GM10248 (cell line): ENCODE data around the gene PCDH15.

ENCODE experiments used
- CTCF ChIA-PET: fragments of 300-600 bp; sonication (Branson Sonifier 250); formaldehyde crosslinking; extraction: SDS; loops from one replicate; lab custom pipeline; 2021; ENCODE audit warnings: antibody characterized with exemption; lab: Yijun Ruan, JAX
- POLR2A ChIA-PET: fragments of 350-650 bp; sonication (Branson Sonifier 250); formaldehyde crosslinking; extraction: SDS; loops from one replicate; lab custom pipeline; 2020; ENCODE audit warnings: antibody characterized with exemption; lab: Yijun Ruan, JAX
- DNase-seq: peaks from one replicate; pipeline ENCODE4 v3.0.0; 2012; ENCODE audit errors: extremely low spot score
- CTCF ChIP-seq: IDR thresholded peaks from 2 replicates; pipeline ENCODE4 v1.5.1; 2012; ENCODE audit warnings: mild to moderate bottlenecking, low read depth; ENCODE audit errors: extremely low read depth, missing control alignments, control extremely low read depth

PCDH15 gene

GRCh38 chr10:53827261-53827660, 973.8 kb downstream of the PCDH15 start:
- TF ChIP-seq CTCF: no peak
- no peak for DNase-seq
- ChIA-PET CTCF (interaction anchor here (3.2 kb wide), 1 partner anchor 12 kb away, joined by 19 read pairs; no protein-coding TSS in a partner anchor), POLR2A (no interaction called here)

- ChIA-PET CTCF (interaction anchor here (0.9 kb wide), 1 partner anchor 11 kb away, joined by 4 read pairs; no protein-coding TSS in a partner anchor), POLR2A (no interaction called here)
- DNase-seq: no peak
- no peak for TF ChIP-seq CTCF
Measured at GRCh38 chr10:53808677-53809372, 992.2 kb downstream of the PCDH15 start.

- no peak for TF ChIP-seq CTCF
- CTCF ChIA-PET: no interaction called here
- no peak for DNase-seq
Measured at GRCh38 chr10:53786236-53786900, 1014.7 kb downstream of the PCDH15 start.

GRCh38 chr10:53771701-53772100, 1029.3 kb downstream of the PCDH15 start:
- ChIA-PET POLR2A (no interaction called here), CTCF (no interaction called here)
- TF ChIP-seq CTCF: no peak
- no peak for DNase-seq

More at GRCh38 chr10:53786236-53786900, 1014.7 kb downstream of the PCDH15 start:
- POLR2A ChIA-PET: no interaction called here

- ChIA-PET POLR2A (no interaction called here), CTCF (no interaction called here)
- no peak for DNase-seq
- TF ChIP-seq CTCF: no peak
Measured at GRCh38 chr10:53770903-53771302, 1030.1 kb downstream of the PCDH15 start.

- TF ChIP-seq CTCF: no peak
- ChIA-PET POLR2A (no interaction called here), CTCF (interaction anchor here (1.3 kb wide), 1 partner anchor 15 kb away, joined by 3 read pairs; no protein-coding TSS in a partner anchor)
- DNase-seq: no peak
Measured at GRCh38 chr10:53765311-53765710, 1035.7 kb downstream of the PCDH15 start.
